ENCODE results near the gene SPATA31C2. TPM values are rescaled to one million over a fixed set of nuclear protein-coding genes. Genes with fewer than 3 reads are reported as not detected.

The SPATA31C2 gene
- total RNA-seq, 1 experiment from 2014 or later: 0.17 TPM

DNA sequence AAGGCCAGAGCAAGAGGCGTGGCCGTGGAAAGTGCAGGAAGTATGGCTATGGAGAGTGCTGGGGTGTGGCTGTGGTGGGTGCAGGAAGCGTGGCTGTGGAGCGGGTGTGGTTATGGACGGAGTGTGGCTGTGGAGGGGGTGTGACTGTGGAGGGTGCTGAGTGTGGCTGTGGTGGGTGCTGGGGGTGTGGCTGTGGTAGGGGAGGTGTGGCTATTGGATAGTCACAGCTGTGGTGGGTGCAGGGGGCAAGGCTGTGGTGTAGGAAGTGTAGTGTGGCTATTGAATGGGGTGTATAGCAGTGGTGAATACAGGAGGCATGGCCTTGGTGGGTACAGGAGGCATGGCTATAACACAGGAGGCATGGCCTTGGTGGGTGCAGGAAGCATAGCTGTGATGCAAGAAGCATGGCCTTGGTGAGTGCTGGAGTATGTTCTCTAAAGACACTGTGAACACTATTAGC is 40.8 kb upstream of the SPATA31C2 start:
- TF ChIP-seq, protein P1, sequence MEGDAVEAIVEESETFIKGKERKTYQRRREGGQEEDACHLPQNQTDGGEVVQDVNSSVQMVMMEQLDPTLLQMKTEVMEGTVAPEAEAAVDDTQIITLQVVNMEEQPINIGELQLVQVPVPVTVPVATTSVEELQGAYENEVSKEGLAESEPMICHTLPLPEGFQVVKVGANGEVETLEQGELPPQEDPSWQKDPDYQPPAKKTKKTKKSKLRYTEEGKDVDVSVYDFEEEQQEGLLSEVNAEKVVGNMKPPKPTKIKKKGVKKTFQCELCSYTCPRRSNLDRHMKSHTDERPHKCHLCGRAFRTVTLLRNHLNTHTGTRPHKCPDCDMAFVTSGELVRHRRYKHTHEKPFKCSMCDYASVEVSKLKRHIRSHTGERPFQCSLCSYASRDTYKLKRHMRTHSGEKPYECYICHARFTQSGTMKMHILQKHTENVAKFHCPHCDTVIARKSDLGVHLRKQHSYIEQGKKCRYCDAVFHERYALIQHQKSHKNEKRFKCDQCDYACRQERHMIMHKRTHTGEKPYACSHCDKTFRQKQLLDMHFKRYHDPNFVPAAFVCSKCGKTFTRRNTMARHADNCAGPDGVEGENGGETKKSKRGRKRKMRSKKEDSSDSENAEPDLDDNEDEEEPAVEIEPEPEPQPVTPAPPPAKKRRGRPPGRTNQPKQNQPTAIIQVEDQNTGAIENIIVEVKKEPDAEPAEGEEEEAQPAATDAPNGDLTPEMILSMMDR (conservative IDR thresholded peaks at IDR 0.05; ENCODE audit: low read depth, low read length): no peak
- no peak for TF ChIP-seq EZH2 (IDR thresholded peaks at IDR 0.05; ENCODE audit: borderline replicate concordance, low read depth, low read length, poor library complexity, severe bottlenecking)
- BruUV-seq (replicated peaks): no TSS peak
- no peak for DNase-seq (ENCODE audit: low spot score)
- ChIA-PET CTCF (no interaction called here), POLR2A (ENCODE audit: low non-redundant PET) (interaction anchor here (0.5 kb wide), 1 partner anchor 635 kb away, joined by 3 read pairs; no protein-coding TSS in a partner anchor)
- H3K27ac ChIP-seq (ENCODE audit: low read depth, low read length, poor library complexity, severe bottlenecking): no peak overlapping the region
- peaks cover 19% of the 10 kb centered on the region for H3K4me1 ChIP-seq (ENCODE audit: insufficient read depth, low read length, poor library complexity, severe bottlenecking)
- no peaks in the 10 kb centered on the region for H3K27me3 ChIP-seq (replicated peaks; ENCODE audit: insufficient read depth, low read depth, low read length, poor library complexity)
- H3K4me3 ChIP-seq (ENCODE audit: low read depth, low read length, poor library complexity, severe bottlenecking): no peak overlapping the region
- H3K9me3 ChIP-seq (ENCODE audit: low read depth, low read length, poor library complexity, severe bottlenecking): no peaks in the 10 kb centered on the region
- no peaks in the 10 kb centered on the region for H3K36me3 ChIP-seq (ENCODE audit: insufficient read depth, low read length, poor library complexity, severe bottlenecking)
- intact Hi-C loops (cut with micrococcal nuclease; ENCODE audit: unreplicated experiment): no loop called here

DNA sequence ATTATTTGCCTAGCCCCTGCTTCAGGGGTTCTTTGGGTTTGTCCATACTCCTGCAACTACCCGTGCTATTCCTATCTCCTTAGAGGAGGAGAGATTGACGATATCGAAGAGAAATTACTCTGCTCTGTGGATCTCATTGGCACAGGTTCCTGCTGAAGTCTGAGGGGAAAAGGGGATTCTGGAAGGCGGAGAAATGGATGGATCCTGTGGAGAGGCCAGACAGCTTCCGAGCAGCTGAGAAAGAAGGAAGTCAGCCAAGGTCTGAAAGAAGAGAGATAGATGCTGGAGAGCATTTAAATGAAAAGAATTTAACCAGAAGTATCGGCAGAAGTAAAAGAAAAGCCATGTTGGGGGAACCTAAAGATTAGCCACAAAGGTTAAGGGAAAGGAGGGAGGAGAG is 40.4 kb upstream of the SPATA31C2 start:
- H3K4me1 ChIP-seq (ENCODE audit: insufficient read depth, low read length, poor library complexity, severe bottlenecking): peaks cover 15% of the 10 kb centered on the region
- no peak overlapping the region for H3K27ac ChIP-seq (ENCODE audit: low read depth, low read length, poor library complexity, severe bottlenecking)
- intact Hi-C loops (cut with micrococcal nuclease; ENCODE audit: unreplicated experiment): no loop called here
- TF ChIP-seq, protein P1 (conservative IDR thresholded peaks at IDR 0.05; ENCODE audit: low read depth, low read length): no peak
- no peak for TF ChIP-seq EZH2 (IDR thresholded peaks at IDR 0.05; ENCODE audit: borderline replicate concordance, low read depth, low read length, poor library complexity, severe bottlenecking)
- ChIA-PET POLR2A (ENCODE audit: low non-redundant PET) (no interaction called here), CTCF (no interaction called here)
- H3K36me3 ChIP-seq (ENCODE audit: insufficient read depth, low read length, poor library complexity, severe bottlenecking): no peaks in the 10 kb centered on the region
- H3K4me3 ChIP-seq (ENCODE audit: low read depth, low read length, poor library complexity, severe bottlenecking): no peak overlapping the region
- no peaks in the 10 kb centered on the region for H3K27me3 ChIP-seq (replicated peaks; ENCODE audit: insufficient read depth, low read depth, low read length, poor library complexity)
- no peak for DNase-seq (ENCODE audit: low spot score)
- BruUV-seq (replicated peaks): no TSS peak
- no peaks in the 10 kb centered on the region for H3K9me3 ChIP-seq (ENCODE audit: low read depth, low read length, poor library complexity, severe bottlenecking)

DNA sequence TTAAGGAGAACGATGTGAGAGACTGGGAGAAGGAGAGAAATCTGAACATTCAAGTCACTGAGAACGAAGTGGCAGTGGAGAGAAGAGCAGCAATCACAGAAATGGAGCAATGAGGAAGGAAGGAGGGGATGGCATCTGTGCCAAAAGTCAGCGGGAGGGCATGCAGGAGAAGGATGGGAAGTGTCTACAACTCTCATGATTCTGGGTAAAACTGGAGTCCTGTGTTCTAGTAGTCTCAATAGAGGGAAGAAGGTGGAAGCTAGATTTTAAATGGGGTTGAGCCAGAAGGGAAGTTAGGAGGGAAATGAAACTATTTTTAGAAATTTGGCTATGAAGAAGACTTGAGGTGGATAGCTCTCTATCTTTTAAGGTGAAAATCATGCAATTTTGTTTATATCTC is 39.1 kb upstream of the SPATA31C2 start:
- no peaks in the 10 kb centered on the region for H3K9me3 ChIP-seq (ENCODE audit: low read depth, low read length, poor library complexity, severe bottlenecking)
- ChIA-PET POLR2A (ENCODE audit: low non-redundant PET) (no interaction called here), CTCF (no interaction called here)
- intact Hi-C loops (cut with micrococcal nuclease; ENCODE audit: unreplicated experiment): no loop called here
- TF ChIP-seq, protein P1 (conservative IDR thresholded peaks at IDR 0.05; ENCODE audit: low read depth, low read length): no peak
- no peak for TF ChIP-seq EZH2 (IDR thresholded peaks at IDR 0.05; ENCODE audit: borderline replicate concordance, low read depth, low read length, poor library complexity, severe bottlenecking)
- no peaks in the 10 kb centered on the region for H3K36me3 ChIP-seq (ENCODE audit: insufficient read depth, low read length, poor library complexity, severe bottlenecking)
- no peak overlapping the region for H3K4me3 ChIP-seq (ENCODE audit: low read depth, low read length, poor library complexity, severe bottlenecking)
- peaks cover 12% of the 10 kb centered on the region for H3K4me1 ChIP-seq (ENCODE audit: insufficient read depth, low read length, poor library complexity, severe bottlenecking)
- H3K27me3 ChIP-seq (replicated peaks; ENCODE audit: insufficient read depth, low read depth, low read length, poor library complexity): no peaks in the 10 kb centered on the region
- no peak for DNase-seq (ENCODE audit: low spot score)
- no TSS peak for BruUV-seq (replicated peaks)
- no peak overlapping the region for H3K27ac ChIP-seq (ENCODE audit: low read depth, low read length, poor library complexity, severe bottlenecking)

Data from A673 (cell line).